Right lobe of liver (tissue), 4 donors: ENCODE results near the gene SOCS7.

Experiments
- CTCF ChIP-seq, 4 donors: fragments of 200-600 bp in 3 of 4; fragments of 450-650 bp in 1 of 4; IDR thresholded peaks; one replicate each; pipeline versions ENCODE4 v1.5.1 to v1.8.0; 2016 to 2022; ENCODE audit warnings: antibody characterized with exemption in 4 of 4, mild to moderate bottlenecking in 2 of 4
- POLR2A ChIP-seq: fragments of 450-650 bp; IDR thresholded peaks from one replicate; pipeline ENCODE4 v1.6.1; 2017; ENCODE audit warnings: antibody characterized with exemption, mild to moderate bottlenecking
- donor health status: DM: no; HTN: no; CAD: no.
- donor health status: DM: no; HTN: no; CAD: no.
- donor health status: DM: no; HTN: yes; CAD: no.

DNA sequence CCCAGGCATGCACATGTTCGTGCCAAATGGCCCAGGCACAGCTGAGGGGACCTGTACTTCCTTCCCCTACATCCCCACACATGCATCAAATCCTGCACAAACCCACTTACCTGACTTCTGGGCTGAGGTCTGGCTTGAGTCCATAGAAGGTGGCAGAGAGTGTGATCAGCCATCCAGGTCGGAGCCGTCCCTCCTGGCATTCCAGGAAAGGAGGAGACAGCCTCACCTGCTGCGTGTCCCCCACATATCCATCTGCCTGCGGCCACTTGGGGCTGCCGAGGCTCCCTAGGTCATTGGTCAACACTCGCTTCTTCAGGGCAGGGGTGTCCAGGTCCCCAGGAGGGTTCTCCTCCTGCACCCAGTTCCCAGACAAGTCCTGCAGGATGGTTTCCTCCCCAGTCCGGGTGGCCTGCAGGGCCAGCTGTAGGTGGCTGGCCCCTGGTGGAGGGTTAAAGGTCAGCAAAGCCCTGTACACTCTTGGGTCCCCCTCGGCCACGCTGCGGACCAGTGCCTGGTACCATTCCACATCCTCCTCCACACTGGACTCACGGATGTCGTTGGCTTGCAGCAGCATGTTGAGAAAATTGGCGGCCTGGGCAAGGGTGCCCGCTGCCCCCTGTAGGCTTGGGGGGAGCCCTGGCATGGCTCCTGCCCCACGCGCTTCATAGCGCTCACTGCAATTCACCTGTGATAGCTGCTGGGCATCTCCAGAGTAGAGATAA is 8.6 kb upstream of the SOCS7 start:
- TF ChIP-seq POLR2A = no peak
- TF ChIP-seq CTCF (IDR thresholded peaks at IDR 0.05) = no peak
